ENCODE data around the gene YIPF3.
"Not testable (repeated sequence)": the region's sequence is repeated elsewhere in the genome, so short reads cannot be mapped to it uniquely, and the experiment has no call there.

The YIPF3 gene

DNA sequence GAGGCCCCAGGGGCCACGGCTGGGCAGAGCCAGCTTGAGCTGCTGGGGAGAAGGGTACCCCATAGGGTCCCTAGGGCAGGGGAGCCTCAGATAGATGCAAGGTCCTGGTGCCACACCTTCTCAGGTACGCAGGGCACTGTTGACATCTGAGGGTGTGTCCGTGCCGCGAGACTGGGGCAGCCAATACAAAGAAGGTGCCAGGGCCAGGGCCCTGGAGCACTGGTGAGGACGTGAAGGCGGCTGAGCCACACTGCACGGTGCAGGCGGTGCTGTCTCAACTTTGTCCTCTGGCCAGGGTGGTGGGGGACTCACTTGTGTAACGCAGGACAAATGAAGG lies 5.9 kb downstream of the YIPF3 start:
- DNase-seq (ENCODE audit: low read depth, low spot score): no peak
- peak overlapping the region; percentile 36 for H3K27ac ChIP-seq

GRCh38 chr6:43509984-43510826 lies 6.5 kb downstream of the YIPF3 start, which contains the start of gene LRRC73:
TSS of gene LRRC73 (minus strand) at chr6:43510346. CDS start at chr6:43509785, 561 bp downstream.
- peak within 1 kb of the TSS; percentile 36 for H3K27ac ChIP-seq
- DNase-seq (ENCODE audit: low read depth, low spot score): no peak

GRCh38 chr6:43509142-43509983 lies 7.4 kb downstream of the YIPF3 start:
- DNase-seq (ENCODE audit: low read depth, low spot score): no peak

DNA sequence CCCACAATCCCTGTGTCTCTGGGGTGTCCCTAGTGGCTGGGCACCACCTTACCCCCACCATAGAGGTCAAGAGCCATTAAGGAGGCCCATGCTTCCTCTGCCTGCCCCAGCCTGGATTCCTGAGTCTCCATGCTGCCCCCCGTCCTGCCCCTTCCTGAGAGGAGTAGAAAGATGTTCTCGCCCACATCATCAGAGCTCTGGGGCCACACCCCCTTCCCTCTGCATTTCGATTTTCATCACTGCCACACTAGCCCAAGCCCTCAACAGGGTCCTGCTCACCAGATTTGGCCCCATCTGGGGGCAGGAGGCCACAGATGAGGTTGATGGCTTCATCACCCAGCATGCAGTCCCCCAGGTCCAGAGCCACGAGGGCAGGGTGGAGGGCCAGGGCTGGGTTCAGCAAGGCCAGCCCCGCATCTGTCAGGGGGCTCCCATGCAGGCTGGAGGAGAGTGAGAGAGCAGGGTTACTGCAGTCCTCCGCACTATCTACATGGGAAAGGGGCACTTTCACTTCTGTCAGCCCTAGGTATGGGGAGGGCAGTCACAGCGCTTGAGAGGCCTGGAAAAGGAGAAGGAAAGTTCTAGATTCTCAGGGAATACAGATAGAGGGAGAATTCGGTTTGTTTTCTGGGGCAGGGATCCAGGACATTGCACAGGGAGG lies 8.1 kb downstream of the YIPF3 start:
- DNase-seq (ENCODE audit: low read depth, low spot score): no peak
- H3K27ac ChIP-seq: no peak overlapping the region

More at GRCh38 chr6:43509142-43509983, 7.4 kb downstream of the YIPF3 start:
- H3K27ac ChIP-seq: no peak overlapping the region

DNA sequence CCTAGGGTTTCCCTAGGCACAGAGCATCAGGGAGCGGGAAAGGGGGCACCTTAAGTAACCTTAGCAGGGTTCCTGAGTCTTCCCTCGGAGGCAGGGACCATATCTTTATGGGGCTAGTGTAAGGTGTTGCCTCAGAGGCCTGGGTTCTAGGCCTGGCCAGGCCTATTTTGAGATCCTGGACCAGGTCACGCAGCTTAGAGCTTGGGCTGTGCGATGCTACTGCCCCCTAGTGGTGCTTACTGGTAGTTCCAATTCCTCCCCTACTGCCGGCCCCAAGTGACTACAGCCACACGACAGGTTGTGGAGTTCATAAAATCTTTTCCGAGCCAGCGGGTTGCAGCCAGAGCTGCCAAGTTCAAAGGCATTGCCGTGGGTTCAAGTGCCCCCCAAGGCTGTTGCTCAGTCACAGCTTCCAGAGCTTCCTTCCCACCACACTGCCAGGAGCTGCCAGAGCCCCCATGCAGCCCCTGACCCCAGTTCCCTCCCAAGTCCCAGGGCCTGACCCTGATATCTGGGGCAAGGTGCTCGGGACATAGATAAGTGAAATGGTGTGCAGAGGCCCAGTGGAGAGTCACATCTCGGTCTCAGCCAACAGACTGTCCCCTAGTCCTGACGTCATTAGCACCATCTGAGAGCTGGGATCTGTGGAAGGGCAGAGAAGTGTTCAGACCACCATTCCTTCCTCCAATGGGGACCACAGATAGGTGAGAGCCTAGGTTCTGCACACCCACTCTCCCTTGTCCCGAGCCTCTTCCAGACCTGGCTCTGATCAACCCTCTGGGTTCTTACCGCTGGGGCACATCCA lies 9.9 kb downstream of the YIPF3 start:
- no peak for DNase-seq (ENCODE audit: low read depth, low spot score)
- H3K27ac ChIP-seq: no peak overlapping the region

DNA sequence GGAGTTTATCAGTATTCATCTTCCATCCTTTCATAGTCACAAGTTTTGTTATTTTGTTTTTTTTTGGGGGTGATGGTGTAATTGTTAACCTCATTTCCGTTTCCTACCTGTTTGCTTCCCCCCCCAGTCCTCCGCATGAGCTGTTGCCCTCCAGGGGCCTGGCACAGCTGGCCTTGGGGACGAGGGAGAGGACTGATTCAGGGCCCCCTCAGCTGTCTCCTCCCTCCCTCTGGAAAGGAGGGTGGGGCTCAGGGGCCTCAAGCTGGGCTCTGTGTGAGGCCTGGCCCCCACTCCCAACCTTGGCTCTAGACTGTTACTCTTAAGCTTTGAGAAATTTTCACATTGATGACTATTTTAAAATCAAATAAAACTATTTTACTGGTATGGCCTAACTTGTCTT lies 10.6 kb downstream of the YIPF3 start:
- DNase-seq (ENCODE audit: low read depth, low spot score): no peak
- H3K27ac ChIP-seq: no peak overlapping the region

- no peak overlapping the region for H3K27ac ChIP-seq
- DNase-seq (ENCODE audit: low read depth, low spot score): no peak
Observed at GRCh38 chr6:43505718-43506117, 11.0 kb downstream of the YIPF3 start.

- DNase-seq (ENCODE audit: low read depth, low spot score): no peak
- no peak overlapping the region for H3K27ac ChIP-seq
Observed at GRCh38 chr6:43504756-43505593, 11.8 kb downstream of the YIPF3 start.

- no peak for DNase-seq (ENCODE audit: low read depth, low spot score)
- no peak overlapping the region for H3K27ac ChIP-seq
Observed at GRCh38 chr6:43503443-43503842, 13.3 kb downstream of the YIPF3 start.

GRCh38 chr6:43502666-43503065 lies 14.1 kb downstream of the YIPF3 start:
- no peak for DNase-seq (ENCODE audit: low read depth, low spot score)
- H3K27ac ChIP-seq: no peak overlapping the region

- DNase-seq (ENCODE audit: low read depth, low spot score): no peak
- no peak overlapping the region for H3K27ac ChIP-seq
Observed at GRCh38 chr6:43500921-43501320, 15.8 kb downstream of the YIPF3 start.

- DNase-seq (ENCODE audit: low read depth, low spot score): no peak
- H3K27ac ChIP-seq: no peak overlapping the region
Observed at GRCh38 chr6:43499028-43499815, 17.5 kb downstream of the YIPF3 start.

DNA sequence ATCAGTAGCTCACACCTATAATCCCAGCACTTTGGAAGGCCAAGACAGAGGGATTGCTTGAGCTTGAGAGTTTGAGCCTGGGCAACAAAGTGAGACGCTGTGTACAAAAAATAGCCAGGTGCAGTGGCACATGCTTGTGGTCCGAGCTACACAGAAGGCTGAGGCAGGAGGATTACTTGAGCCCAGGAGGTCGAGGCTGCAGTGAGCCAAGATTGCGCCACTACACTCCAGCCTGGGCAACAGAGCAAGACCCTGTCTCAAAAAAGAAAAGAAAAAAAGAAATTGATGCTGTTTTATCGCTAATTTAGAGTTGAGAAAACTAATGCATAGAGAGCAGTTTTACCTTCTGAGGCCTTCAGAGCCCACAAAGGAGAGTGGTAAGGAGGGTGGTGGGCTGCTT lies 18.4 kb downstream of the YIPF3 start:
- not testable (repeated sequence) for H3K27ac ChIP-seq; DNase-seq (ENCODE audit: low read depth, low spot score)

- H3K27ac ChIP-seq: no peak overlapping the region
- DNase-seq (ENCODE audit: low read depth, low spot score): no peak
Observed at GRCh38 chr6:43497689-43498088, 19.0 kb downstream of the YIPF3 start.

DNA sequence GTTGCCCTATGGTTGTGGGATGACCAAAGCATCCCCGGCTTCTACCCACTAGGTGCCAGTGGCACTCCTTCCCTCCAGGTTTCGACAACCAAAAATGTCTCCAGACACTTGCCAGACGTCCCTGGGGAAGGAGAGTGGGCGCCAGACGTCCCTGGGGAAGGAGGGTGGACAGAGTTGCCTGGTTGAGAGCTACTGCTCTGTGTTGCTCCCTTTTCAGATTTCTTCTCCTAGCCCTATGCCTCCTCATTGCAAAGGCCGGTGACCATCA lies 19.7 kb downstream of the YIPF3 start:
- peak overlapping the region; percentile 90 for H3K27ac ChIP-seq

DNA sequence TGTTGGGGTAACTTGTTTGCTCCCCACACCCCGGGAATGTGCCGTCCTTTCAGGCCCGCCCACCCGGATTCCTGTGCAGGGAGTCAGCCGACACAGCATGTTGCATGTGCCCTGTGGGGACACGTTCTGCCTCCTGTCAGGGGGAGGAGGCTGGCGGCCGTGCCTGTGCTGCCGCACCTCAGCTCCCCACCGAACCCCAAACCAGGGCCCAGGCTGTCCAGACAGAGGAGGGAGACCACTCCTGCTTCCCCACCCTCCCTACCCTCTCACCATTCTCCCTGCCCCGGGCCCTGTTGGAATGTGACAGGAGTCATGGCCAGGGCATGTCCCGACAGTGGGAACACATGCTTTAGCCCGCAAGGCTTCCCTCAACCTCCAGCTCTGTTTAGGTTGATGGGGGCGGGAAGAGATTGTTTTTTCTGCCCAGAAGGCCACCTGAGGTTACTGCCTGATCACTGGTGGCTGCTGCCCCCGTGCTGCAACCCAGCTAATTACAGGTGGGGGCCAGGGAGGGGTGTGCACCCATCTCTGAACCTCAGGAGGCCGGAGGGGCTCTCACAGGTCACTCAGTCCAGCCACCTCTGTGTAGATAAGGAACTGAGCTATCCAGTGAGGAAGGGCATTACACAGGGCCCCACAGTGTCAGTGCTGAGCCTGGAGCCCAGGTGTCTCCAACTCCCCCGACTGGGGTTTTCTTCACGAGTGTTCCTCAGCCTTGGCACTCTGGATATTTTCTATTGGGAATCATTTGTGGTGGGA lies 20.2 kb downstream of the YIPF3 start:
- peak; percentile 79 for DNase-seq (ENCODE audit: low read depth, low spot score)
- H3K27ac ChIP-seq: peak overlapping the region; percentile 90

More for the DNA sequence above, 19.7 kb downstream of the YIPF3 start:
- DNase-seq (ENCODE audit: low read depth, low spot score): no peak

GRCh38 chr6:43495409-43495941 lies 21.3 kb downstream of the YIPF3 start:
- DNase-seq (ENCODE audit: low read depth, low spot score): no peak
- H3K27ac ChIP-seq: peak overlapping the region; percentile 90

GRCh38 chr6:43494766-43495165 lies 22.0 kb downstream of the YIPF3 start:
- peak overlapping the region; percentile 90 for H3K27ac ChIP-seq
- no peak for DNase-seq (ENCODE audit: low read depth, low spot score)

Data from epithelial cell of prostate (primary cell).